Mesenchymal stem cell (in vitro differentiated cells and primary cell): ENCODE results near the gene SNUPN.

ENCODE experiments used
- DNase-seq: peaks from one replicate; pipeline ENCODE4 v3.0.0-alpha.2; 2013
- H2AFZ ChIP-seq: one replicate; pipeline ENCODE4 v1.6.1; 2013; ENCODE audit warnings: low read depth, mild to moderate bottlenecking, control low read depth, inconsistent platforms, low read length, moderate library complexity
- H2AK5ac ChIP-seq: 2 replicates; pipeline ENCODE4 v1.6.1; 2013; ENCODE audit warnings: low read length, moderate library complexity, mild to moderate bottlenecking, inconsistent platforms; ENCODE audit not compliant: severe bottlenecking
- H2BK120ac ChIP-seq: one replicate; pipeline ENCODE4 v1.6.1; 2013; ENCODE audit warnings: low read depth, mild to moderate bottlenecking, inconsistent platforms, low read length, moderate library complexity
- H2BK12ac ChIP-seq, 2 experiments: one replicate each; pipeline ENCODE4 v1.6.1; 2013; ENCODE audit warnings: inconsistent platforms in 2 of 2, low read length in 2 of 2, mild to moderate bottlenecking in 2 of 2, moderate library complexity in 2 of 2, control low read depth in 1 of 2
- H2BK15ac ChIP-seq: one replicate; pipeline ENCODE4 v1.6.1; 2013; ENCODE audit warnings: mild to moderate bottlenecking, low read depth, inconsistent platforms; ENCODE audit not compliant: poor library complexity, severe bottlenecking
- H2BK5ac ChIP-seq: 2 replicates; pipeline ENCODE4 v1.6.1; 2013; ENCODE audit warnings: low read depth, mild to moderate bottlenecking, low read length, control low read depth, inconsistent platforms; ENCODE audit not compliant: poor library complexity, severe bottlenecking
- H3K14ac ChIP-seq, 2 experiments: one replicate each; pipeline ENCODE4 v1.6.1; 2013; ENCODE audit warnings: inconsistent platforms in 2 of 2, low read length in 2 of 2, control low read depth in 1 of 2, mild to moderate bottlenecking in 1 of 2, moderate library complexity in 1 of 2
- H3K18ac ChIP-seq, 2 experiments: one replicate each; pipeline ENCODE4 v1.6.1; 2013; ENCODE audit warnings: inconsistent platforms in 2 of 2, low read length in 2 of 2, control low read depth in 1 of 2, low read depth in 1 of 2, mild to moderate bottlenecking in 1 of 2
- H3K23ac ChIP-seq, 2 experiments: one replicate each; pipeline ENCODE4 v1.6.1; 2013; ENCODE audit warnings: inconsistent platforms in 2 of 2, low read length in 2 of 2, mild to moderate bottlenecking in 2 of 2, moderate library complexity in 2 of 2, control low read depth in 1 of 2
- H3K27ac ChIP-seq: 2 replicates; pipeline ENCODE4 v1.5.1; 2013; ENCODE audit warnings: mild to moderate bottlenecking, moderate library complexity, low read length, control low read depth, inconsistent platforms; ENCODE audit not compliant: poor library complexity, severe bottlenecking
- H3K27me3 ChIP-seq, 2 experiments: 2 replicates each; pipeline versions ENCODE4 v1.6.1 to v1.7.0; 2013; ENCODE audit warnings: low read length in 2 of 2, mild to moderate bottlenecking in 2 of 2, moderate library complexity in 2 of 2, control low read depth in 1 of 2, inconsistent platforms in 1 of 2; ENCODE audit not compliant: control insufficient read depth in 1 of 2, insufficient read depth in 1 of 2
- H3K36me3 ChIP-seq, 2 experiments: 2 replicates each; pipeline versions ENCODE4 v1.6.1 to v1.7.0; 2013; ENCODE audit warnings: low read length in 2 of 2, control low read depth in 1 of 2, inconsistent platforms in 1 of 2, low read depth in 1 of 2, mild to moderate bottlenecking in 1 of 2; ENCODE audit not compliant: insufficient read depth in 2 of 2, control insufficient read depth in 1 of 2
- H3K4ac ChIP-seq, 2 experiments: one replicate each; pipeline ENCODE4 v1.6.1; 2013; ENCODE audit warnings: inconsistent platforms in 2 of 2, low read length in 2 of 2, mild to moderate bottlenecking in 2 of 2, moderate library complexity in 2 of 2, control low read depth in 1 of 2, low read depth in 1 of 2
- H3K4me1 ChIP-seq: 2 replicates; pipeline ENCODE4 v1.6.1; 2013; ENCODE audit warnings: low read depth, low read length, control low read depth; ENCODE audit not compliant: control insufficient read depth, insufficient read depth
- H3K4me2 ChIP-seq: 2 replicates; pipeline ENCODE4 v1.6.1; 2013; ENCODE audit warnings: low read length, mild to moderate bottlenecking, inconsistent platforms; ENCODE audit not compliant: poor library complexity, severe bottlenecking
- H3K4me3 ChIP-seq, 2 experiments: 2 replicates each; pipeline versions ENCODE4 v1.5.1 to v1.7.0; 2013; ENCODE audit warnings: low read length in 2 of 2, mild to moderate bottlenecking in 2 of 2, control low read depth in 1 of 2, low read depth in 1 of 2; ENCODE audit not compliant: insufficient read depth in 1 of 2
- H3K79me1 ChIP-seq: replicated peaks from 2 replicates; pipeline ENCODE4 v1.6.1; 2013; ENCODE audit warnings: mild to moderate bottlenecking, control low read depth, low read length, inconsistent platforms; ENCODE audit not compliant: poor library complexity, severe bottlenecking
- H3K9ac ChIP-seq: 2 replicates; pipeline ENCODE4 v1.7.0; 2013; ENCODE audit warnings: mild to moderate bottlenecking, low read length, moderate library complexity
- H3K9me3 ChIP-seq: 2 replicates; pipeline ENCODE4 v1.7.0; 2013; ENCODE audit warnings: mild to moderate bottlenecking, low read length; ENCODE audit not compliant: control insufficient read depth
- H4K8ac ChIP-seq: one replicate; pipeline ENCODE4 v1.6.1; 2013; ENCODE audit warnings: inconsistent platforms, mild to moderate bottlenecking, low read length, moderate library complexity
- H4K91ac ChIP-seq: one replicate; pipeline ENCODE4 v1.6.1; 2013; ENCODE audit warnings: mild to moderate bottlenecking, low read length, inconsistent platforms
- WGBS: methylation state at CpG from one replicate; pipeline ENCODE4 v1.1.7; 2013; ENCODE audit warnings: mixed read lengths; 5-methylcytosine and 5-hydroxymethylcytosine counted together

Gene SNUPN

GRCh38 chr15:75606711-75607699 is 18.5 kb downstream of the SNUPN start:
- no peak overlapping the region for H3K23ac ChIP-seq
- H3K9me3 ChIP-seq = no peaks in the 10 kb centered on the region
- no peaks in the 10 kb centered on the region for H3K27me3 ChIP-seq
- H4K91ac ChIP-seq = no peak overlapping the region
- peak overlapping the region; percentile 25 for H3K27ac ChIP-seq
- no peak overlapping the region for H3K4me2 ChIP-seq
- H3K18ac ChIP-seq = no peak overlapping the region
- no peak overlapping the region for H3K4me3 ChIP-seq
- H2BK5ac ChIP-seq = no peak overlapping the region
- no peak overlapping the region for H3K9ac ChIP-seq
- H3K36me3 ChIP-seq = peaks cover 41 to 78% of the 10 kb centered on the region in 2 experiments
- H3K4me1 ChIP-seq = peaks cover 4% of the 10 kb centered on the region
- H2BK12ac ChIP-seq = no peak overlapping the region
- WGBS = 94% methylated on average over 5 of the region's 6 CpGs
- H2BK120ac ChIP-seq = no peak overlapping the region
- no peak overlapping the region for H2AFZ ChIP-seq
- H2AK5ac ChIP-seq = no peak overlapping the region
- H3K14ac ChIP-seq = no peak overlapping the region
- H2BK15ac ChIP-seq = no peak overlapping the region
- H3K4ac ChIP-seq = no peak overlapping the region
- DNase-seq = no peak
- H3K79me1 ChIP-seq = peaks cover 2% of the 10 kb centered on the region
- H4K8ac ChIP-seq = no peak overlapping the region

GRCh38 chr15:75606026-75606425 is 19.5 kb downstream of the SNUPN start:
- Histone ChIP-seq H4K91ac (no peak overlapping the region), H2AFZ (no peak overlapping the region), H3K14ac (no peak overlapping the region), H3K79me1 (no peaks in the 10 kb centered on the region), H3K9me3 (no peaks in the 10 kb centered on the region), H3K18ac (no peak overlapping the region), H3K23ac (no peak overlapping the region), H3K4me3 (no peak overlapping the region), H3K27ac (no peak overlapping the region), H3K36me3 (peaks cover 38 to 81% of the 10 kb centered on the region in 2 experiments), H3K4ac (no peak overlapping the region), H3K4me2 (no peak overlapping the region), H4K8ac (no peak overlapping the region), H2BK120ac (no peak overlapping the region), H3K9ac (no peak overlapping the region), H2BK15ac (no peak overlapping the region), H2BK12ac (no peak overlapping the region), H3K4me1 (peaks cover 4% of the 10 kb centered on the region), H2AK5ac (no peak overlapping the region), H2BK5ac (no peak overlapping the region), H3K27me3 (no peaks in the 10 kb centered on the region)
- DNase-seq = no peak
- 94% methylated on average over 7 of the region's 8 CpGs for WGBS

GRCh38 chr15:75599401-75599800 is 26.1 kb downstream of the SNUPN start:
- Histone ChIP-seq H4K91ac (no peak overlapping the region), H3K4ac (no peak overlapping the region), H3K14ac (no peak overlapping the region), H3K27ac (no peak overlapping the region), H3K4me3 (no peak overlapping the region), H3K27me3 (no peaks in the 10 kb centered on the region), H3K4me1 (no peaks in the 10 kb centered on the region), H3K9ac (no peak overlapping the region), H3K4me2 (no peak overlapping the region), H2BK5ac (no peak overlapping the region), H3K23ac (no peak overlapping the region), H2BK15ac (no peak overlapping the region), H2BK12ac (no peak overlapping the region), H2BK120ac (no peak overlapping the region), H3K36me3 (peaks cover 37 to 86% of the 10 kb centered on the region in 2 experiments), H2AK5ac (no peak overlapping the region), H4K8ac (no peak overlapping the region), H3K9me3 (no peaks in the 10 kb centered on the region), H3K18ac (no peak overlapping the region), H2AFZ (peak overlapping the region; percentile 10), H3K79me1 (peaks cover 2% of the 10 kb centered on the region)
- peak; percentile 88 for DNase-seq
- whole genome bisulfite sequencing = 32% methylated on average over 1 of the region's 2 CpGs

- Histone ChIP-seq H4K91ac (peak overlapping the region; percentile 80), H3K27ac (no peak overlapping the region), H3K4ac (peak overlapping the region in 1 of 2 experiments; percentile 62), H2BK15ac (no peak overlapping the region), H3K79me1 (peaks cover 4% of the 10 kb centered on the region), H3K27me3 (no peaks in the 10 kb centered on the region), H2BK5ac (no peak overlapping the region), H3K18ac (peak overlapping the region in 1 of 2 experiments; percentile 67), H3K4me2 (no peak overlapping the region), H3K4me1 (no peaks in the 10 kb centered on the region), H3K36me3 (peaks cover 43 to 87% of the 10 kb centered on the region in 2 experiments), H3K9ac (no peak overlapping the region), H4K8ac (no peak overlapping the region), H3K14ac (no peak overlapping the region), H3K23ac (peak overlapping the region in 1 of 2 experiments; percentile 23), H2AFZ (no peak overlapping the region), H2BK12ac (peak overlapping the region; percentile 65 to 72), H2AK5ac (no peak overlapping the region), H3K9me3 (no peaks in the 10 kb centered on the region), H2BK120ac (no peak overlapping the region), H3K4me3 (no peak overlapping the region)
- no peak for DNase-seq
- 97% methylated on average over 4 of the region's 4 CpGs for WGBS
Observed at GRCh38 chr15:75598361-75598760, 27.2 kb downstream of the SNUPN start.
